Measurements from ENCODE around the gene NUP214.
A peak's percentile ranks its signal among the peaks of the same experiment; 100 is the strongest.
"Not testable (repeated sequence)": the region's sequence is repeated elsewhere in the genome, so short reads cannot be mapped to it uniquely, and the experiment has no call there.

Gene NUP214

DNA sequence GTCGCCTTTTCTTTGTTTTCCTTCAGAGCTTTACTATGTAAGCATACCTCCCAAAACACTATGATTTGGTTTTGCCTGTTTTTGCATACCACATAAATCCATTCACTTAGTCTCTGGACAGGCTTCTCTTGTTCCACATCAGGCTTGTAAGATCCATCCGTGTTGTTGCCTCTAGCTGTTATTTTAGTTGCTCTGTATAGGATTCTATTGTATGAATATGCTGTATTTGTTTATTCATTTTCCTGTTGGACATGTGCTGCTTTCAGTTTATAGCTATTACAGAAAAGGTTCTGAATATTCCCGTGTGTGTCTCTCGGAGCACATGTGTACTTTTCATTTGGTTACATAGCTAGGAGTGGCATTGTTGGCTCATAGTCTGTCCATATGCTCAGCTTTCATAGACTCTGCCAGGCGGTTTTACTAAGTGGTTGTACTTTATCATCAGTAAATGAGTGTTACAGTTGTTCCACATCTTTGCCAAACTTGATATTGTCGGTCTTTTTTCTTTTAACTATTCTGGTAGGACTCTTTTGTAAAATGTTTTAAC lies 41.8 kb downstream of the NUP214 start:
- no peak for DNase-seq

DNA sequence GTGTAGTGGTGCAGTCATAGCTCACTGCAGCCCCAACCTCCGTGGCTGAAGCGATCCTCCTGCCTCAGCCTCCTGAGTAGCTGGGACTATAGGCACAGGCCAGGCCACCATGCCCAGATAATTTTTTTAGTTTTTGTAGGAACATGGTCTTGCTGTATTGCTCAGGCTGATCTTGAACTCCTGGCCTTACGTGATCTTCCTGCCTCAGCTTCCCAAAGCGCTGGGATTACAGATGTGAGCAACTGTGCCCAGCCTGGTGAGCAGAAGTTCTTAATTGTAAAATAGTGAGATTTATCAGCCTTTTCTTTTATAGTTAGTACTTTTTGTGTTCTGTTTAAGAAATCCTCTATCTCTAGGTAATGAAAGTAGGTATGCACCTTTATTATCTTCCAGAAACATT lies 42.5 kb downstream of the NUP214 start:
- no peak for DNase-seq

DNA sequence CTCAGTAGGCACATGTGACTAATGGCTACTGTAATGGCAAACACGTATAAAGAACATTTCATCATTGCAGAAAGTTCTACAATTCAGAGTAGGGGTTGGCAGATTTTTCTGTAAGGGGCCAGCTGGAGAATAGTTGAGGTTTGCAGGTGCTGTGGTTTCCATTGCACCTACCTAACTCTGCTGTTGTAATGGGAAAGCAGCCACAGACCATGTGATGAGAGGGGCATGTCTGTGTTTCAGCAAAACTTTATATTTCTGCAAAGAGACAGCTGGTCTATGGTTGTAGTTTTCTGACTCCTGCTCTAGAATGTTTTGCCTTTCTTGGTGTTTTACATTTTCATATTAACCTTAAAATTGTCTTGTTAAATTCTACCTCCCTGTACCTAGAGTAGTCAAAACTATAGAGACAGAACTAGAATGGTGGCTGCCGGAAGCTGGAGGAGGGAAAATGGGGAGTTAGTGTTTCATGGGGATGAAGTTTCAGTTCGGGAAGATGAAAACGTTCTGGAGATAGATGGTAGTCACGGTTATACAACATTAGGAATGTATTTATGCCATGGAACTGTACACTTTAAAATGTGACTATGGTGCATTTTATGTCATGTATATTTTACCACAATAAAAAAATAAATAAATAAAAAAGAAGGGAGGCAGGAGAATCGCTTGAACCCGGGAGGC lies 44.3 kb downstream of the NUP214 start:
- DNase-seq: no peak

DNA sequence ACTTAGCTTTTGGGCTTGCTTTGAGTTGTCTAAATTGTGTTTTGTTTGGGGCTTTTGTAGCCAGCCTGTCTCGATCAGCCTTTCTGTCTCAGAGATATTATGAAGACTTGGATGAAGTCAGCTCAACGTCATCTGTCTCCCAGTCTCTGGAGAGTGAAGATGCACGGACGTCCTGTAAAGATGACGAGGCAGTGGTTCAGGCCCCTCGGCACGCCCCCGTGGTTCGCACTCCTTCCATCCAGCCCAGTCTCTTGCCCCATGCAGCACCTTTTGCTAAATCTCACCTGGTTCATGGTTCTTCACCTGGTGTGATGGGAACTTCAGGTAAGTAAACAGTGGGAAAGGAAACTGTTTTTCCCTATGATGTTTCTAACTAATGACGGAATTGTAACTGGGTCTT lies 48.6 kb downstream of the NUP214 start:
- DNase-seq: no peak

DNA sequence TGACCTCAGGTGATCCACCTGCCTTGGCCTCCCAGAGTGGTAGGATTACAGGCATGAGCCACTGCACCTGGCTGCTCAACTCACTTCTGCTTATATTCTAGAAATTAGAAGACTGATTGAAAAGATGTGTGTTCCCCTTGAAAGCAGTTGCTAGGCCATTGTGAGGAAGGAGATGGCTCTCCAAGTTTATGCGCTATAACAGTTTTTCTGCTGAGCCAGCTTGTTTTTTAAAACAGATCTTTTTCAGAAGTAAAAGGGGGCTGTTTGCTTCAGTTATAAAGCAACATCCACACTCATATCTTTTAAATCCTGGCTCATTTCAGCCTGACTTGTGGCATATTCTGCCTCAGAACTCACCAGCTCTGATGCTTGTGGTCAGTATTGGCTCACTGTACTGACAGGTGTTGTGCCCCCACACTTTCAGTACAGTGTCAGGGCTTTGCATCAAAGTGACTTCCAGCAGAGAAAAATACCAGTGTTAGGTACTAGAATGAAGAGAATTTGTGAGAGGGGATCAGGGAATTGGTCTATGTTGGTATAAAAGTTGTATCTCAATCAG lies 49.4 kb downstream of the NUP214 start:
- no peak for DNase-seq

DNA sequence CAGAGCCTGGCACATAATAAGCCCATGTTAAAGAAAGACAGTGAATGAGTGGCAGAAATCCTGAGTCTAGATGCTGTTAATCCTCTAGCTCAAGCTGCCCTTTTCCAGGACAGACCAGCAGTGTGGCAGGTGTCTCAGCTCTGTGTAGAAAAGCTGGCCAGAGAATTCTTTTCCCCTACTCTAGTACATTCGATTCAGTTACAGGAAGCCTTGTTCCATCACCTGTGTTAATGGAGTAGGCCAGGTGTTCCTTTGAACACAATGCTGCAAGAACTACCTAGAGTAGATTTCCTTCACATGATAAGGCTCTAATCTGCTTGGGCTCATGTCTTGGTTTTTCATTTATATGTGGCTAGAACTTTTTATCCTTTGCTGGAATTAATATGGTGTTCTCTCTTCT lies 52.5 kb downstream of the NUP214 start:
- DNase-seq: no peak

DNA sequence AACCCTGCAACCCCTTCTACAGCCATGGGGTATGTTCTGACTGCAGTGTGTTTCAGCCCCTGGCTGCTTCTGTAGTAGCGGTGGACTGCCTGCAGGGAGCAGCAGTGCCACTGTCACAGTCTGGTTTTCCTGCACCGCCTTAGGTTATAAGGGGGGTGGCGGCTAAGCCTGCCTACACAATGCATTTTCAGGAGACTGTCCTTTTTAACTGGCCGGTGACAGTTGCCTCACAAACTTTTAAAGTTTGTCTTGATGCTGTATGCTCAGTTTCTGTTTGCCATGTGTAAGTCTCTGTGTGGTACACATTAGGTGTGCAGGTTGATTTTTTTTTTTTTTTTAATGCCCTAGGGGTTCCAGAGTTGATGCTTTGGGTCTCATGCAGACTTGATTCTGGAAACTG lies 53.0 kb downstream of the NUP214 start:
- DNase-seq: peak; percentile 74

DNA sequence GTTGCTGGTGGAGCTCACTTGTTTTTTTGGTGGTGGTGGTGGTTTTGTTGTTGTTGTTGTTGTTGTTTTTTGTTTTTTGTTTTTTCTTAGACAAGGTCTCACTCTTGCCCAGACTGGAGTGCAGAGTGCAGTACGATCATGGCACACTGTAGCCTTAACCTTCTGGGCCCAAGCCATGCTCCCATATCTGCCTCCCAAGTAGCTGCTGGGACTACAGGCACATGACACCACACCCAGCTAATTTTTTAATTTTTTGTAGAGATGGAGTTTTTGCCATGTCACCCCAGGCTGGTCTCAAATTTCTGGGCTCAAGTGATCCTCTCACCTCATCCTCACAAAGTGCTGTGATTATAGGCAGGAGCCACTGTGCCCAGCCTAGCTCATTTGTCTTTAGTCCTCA lies 53.5 kb downstream of the NUP214 start:
- DNase-seq: no peak

DNA sequence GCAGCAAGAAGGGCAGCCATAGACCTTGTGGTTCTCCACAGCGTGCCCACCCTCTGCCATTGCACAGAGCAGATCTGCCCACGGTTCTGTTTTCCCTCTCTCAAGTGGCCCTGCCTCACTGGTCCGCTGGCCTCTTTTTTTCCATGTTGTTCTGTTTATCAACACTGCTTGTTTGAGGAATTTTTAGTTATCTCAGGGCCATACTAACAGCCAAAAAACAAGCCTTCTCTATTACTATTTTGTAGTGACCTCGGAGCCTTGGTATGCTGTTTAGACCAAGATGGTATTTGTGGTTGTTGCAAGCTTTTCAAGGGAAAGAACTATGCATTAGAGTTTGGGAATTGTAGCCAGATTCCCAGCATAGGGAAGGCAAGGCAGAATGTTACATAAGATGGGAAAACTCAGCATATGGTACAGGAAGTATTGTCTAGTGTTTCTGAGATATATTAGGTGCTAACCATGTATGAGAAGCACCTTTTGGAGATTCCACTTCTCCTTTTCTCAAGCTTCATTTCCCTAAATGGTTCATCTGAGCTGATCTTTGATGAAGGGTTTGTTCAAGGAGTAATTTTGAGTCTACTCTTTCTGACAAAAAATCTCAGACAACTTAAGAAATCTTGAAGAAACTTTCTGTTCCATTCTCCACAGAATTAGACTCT lies 54.3 kb downstream of the NUP214 start:
- DNase-seq: peak; percentile 92

DNA sequence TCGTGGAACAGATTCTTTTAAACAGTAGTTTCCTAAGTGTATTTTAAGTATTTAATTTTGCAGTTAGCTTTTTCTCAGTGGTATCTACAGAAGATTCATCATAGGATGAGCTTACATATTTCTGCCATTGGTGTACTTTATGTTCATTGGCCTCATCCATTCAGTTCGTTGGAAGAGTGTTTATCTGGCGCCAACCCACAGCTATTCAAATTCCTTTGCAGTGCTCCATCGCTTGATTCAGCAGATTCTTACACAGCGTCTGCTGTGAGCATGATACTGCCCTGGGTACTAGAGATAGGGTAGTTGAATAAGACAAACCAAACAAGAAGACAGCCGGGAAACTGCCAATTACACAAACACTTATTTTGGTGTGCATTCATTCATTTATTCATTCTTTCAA lies 55.1 kb downstream of the NUP214 start:
- peak; percentile 96 for DNase-seq

DNA sequence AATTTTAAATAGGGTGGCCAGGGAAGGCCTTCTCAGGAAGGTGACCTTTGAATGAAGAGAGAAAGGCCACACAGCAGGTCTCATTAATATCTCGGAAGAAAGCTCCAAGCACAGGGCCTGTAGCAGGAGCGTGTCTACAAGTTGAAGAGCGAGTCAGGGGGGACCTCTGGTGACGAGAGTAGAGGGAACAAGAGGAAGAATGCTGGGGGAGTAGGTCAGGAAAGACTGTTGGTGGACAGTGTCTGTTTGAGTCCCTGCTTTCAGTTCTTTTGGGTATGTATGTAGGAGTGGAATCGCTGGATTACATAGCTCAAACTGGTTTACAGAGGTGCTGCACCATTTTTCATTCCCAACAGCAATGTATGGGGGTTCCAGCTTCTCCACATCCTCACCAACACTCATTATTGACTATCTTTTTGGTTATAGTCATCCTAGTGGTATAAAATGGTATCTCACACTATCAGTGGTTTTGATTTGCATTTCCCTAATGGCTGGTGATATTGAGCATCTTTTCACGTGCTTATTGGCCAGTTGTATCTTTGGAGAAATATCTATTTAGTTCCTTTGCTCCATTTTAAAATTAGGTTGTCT lies 55.8 kb downstream of the NUP214 start:
- no peak for DNase-seq

DNA sequence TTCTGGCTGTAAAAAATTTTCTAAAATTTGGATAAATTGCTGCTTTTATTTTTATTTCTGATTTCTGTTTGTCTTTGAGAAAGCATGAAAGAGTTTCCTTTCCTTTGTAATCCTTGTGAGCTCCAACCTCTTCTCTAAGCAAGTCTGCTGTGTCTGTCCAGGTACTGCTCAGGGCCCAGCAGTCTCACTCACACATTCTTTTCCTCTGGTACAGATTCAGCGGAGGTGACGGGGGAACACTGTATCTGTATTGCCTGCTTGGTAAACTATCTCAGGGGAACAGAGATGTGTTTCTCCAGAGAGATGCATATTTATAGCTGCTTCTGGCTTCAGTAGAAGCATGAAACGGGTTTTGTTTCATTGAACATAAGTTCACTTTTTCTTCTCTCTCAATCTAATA lies 60.5 kb downstream of the NUP214 start:
- DNase-seq: no peak

DNA sequence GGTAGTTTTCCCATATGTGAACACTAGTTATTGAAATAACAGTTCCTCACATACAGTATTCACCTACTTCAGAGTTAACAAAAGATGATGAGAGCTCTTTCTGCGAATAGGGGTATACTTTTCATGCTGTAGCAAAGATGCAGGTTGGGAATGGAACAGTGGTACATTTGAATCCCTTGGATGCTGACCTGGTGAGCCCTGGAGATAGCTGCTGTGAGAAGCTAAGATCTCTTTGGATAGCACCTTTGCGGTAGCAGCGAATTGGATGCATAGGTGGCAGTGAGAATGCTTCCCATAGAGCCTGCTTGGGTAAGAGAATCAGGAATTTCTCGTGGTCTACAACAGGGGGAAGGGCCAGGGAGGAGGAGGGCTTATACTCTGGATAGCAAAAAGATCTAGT lies 61.2 kb downstream of the NUP214 start:
- DNase-seq: no peak

DNA sequence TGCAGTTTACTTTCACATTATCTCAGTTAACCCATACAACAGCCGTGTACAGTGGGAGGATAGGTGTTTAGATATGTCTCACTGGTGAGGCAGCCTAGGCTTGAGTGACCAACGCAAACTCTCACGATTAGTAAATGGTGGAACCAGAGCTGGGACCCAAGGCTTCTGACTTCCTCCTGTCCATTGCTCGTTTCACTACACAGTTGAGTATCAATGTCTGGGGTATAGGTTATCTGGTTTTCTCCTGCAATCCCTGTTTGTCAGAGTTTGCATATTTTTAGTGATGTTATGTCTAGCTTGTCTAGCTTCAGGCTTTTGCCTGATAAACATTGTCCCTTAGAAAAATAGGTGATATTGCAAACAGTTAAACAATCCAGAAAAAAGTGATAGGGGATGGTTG lies 62.6 kb downstream of the NUP214 start:
- no peak for DNase-seq

DNA sequence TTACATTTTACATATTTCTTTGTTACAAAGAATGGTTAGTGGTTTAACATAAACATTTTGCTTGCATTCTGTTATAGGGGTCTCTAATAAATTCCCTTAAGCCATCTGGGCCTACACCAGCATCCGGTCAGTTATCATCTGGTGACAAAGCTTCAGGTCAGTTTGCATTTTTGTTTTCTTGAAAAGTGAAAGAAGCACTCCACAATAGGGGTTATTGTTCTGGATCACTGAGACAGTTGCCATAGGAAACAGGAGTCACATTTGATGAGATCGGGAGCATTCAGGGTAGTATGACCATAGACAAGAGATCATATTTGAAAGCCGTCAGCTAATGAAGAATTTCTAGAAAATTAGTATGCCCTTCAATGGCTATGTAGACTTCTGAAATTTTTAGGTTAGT lies 63.6 kb downstream of the NUP214 start:
- DNase-seq: no peak

DNA sequence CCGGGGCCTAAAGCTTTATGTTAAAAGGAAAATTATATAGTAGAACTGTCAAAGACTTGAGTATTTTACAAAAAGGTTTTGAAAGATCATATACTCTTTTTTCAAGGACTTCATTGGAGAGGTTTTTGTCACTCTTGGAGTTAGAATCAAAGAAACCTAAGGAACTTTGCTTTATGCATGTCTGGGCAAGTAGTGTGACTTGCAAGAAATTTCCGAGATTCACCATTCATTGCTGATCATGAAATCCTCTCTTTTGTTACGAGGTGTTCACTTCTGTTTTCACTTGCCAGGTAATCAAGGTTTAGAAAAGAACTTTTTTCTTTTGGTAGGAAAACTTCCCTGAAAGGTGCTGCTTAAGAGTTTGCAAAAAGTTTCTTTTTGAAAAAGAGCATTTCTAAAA lies 64.8 kb downstream of the NUP214 start:
- no peak for DNase-seq

DNA sequence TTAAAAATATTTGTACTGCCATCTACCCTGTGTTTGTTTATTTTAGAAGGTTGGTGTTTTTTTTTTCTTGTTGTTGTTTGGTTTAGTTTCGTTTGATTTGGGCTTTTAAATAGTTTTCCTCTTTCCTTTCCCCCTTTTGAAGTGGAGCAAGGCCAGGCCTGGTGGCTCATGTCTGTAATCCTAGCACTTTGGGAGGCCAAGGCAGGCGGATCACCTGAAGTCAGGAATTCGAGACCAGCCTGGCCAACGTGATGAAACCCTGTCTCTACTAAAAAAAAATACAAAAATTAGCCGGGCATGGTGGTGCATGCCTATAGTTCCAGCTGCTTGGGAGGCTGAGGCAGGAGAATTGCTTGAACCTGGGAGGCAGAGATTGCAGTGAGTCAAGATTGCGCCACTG lies 65.6 kb downstream of the NUP214 start:
- not testable (repeated sequence) for DNase-seq

DNA sequence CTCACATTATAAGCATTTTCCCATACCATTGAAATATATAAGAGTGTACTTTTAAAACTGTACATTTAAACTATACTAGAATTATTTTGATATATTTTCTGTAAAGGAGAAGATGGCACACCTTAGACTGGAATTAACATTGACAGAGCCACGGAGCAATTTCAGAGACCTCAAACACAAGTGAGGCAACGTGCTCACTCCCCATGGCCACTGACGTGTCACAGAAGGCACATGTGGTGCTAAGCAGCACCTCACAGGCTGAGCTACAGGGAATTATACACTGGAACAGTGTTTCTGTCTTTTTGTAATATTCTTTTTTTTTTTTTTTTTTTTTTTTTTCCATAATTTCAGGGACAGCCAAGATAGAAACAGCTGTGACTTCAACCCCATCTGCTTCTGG lies 66.5 kb downstream of the NUP214 start:
- no peak for DNase-seq

DNA sequence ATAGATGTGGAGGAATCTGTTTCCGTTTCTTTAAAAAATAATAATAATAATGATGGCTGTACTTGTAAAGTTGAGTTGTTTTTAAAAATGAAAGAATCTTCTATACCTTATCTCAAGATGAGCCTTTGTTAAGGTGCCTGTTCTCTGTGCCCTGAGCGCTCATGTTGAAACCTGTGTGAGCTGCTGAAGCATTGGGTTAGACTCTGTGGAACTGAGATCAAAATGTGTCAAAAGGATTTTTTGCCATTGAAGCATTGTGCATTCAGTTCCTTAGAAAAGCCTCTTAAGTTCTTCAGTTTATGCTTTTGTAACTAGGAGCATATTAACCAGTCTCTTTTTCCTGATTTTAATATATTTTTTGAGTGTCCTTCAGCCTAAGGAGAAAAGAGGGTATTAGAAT lies 67.7 kb downstream of the NUP214 start:
- DNase-seq: no peak

DNA sequence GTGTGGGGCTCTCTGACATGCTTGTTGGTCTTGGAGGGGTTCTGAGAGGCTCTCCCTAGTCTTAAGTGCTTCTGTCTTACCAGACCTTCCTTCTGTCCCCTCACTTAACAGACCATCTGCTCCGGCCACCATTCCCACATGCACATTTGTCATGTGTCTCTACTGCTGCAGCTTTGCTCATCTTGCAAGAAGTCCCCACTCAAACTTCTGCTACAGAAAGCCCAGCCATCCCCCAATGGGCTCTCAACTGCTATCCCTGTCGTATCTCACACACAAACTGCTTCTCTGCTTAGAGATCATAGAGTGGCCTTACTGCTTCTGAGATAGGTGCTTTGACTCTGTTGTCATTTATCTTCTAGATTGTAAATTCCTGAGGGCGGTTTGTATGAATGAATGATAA lies 69.4 kb downstream of the NUP214 start:
- DNase-seq: no peak

DNA sequence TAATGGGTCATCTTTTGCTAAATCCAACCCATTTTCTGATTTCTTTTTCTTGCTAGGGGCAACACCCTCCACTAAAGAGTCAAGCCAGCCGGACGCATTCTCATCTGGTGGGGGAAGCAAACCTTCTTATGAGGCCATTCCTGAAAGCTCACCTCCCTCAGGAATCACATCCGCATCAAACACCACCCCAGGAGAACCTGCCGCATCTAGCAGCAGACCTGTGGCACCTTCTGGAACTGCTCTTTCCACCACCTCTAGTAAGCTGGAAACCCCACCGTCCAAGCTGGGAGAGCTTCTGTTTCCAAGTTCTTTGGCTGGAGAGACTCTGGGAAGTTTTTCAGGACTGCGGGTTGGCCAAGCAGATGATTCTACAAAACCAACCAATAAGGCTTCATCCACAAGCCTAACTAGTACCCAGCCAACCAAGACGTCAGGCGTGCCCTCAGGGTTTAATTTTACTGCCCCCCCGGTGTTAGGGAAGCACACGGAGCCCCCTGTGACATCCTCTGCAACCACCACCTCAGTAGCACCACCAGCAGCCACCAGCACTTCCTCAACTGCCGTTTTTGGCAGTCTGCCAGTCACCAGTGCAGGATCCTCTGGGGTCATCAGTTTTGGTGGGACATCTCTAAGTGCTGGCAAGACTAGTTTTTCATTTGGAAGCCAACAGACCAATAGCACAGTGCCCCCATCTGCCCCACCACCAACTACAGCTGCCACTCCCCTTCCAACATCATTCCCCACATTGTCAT lies 72.0 kb downstream of the NUP214 start:
- DNase-seq: no peak

DNA sequence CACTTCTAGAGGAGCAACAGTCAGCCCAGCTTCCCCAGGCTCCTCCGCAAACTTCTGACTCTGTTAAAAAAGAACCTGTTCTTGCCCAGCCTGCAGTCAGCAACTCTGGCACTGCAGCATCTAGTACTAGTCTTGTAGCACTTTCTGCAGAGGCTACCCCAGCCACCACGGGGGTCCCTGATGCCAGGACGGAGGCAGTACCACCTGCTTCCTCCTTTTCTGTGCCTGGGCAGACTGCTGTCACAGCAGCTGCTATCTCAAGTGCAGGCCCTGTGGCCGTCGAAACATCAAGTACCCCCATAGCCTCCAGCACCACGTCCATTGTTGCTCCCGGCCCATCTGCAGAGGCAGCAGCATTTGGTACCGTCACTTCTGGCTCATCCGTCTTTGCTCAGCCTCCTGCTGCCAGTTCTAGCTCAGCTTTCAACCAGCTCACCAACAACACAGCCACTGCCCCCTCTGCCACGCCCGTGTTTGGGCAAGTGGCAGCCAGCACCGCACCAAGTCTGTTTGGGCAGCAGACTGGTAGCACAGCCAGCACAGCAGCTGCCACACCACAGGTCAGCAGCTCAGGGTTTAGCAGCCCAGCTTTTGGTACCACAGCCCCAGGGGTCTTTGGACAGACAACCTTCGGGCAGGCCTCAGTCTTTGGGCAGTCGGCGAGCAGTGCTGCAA lies 72.8 kb downstream of the NUP214 start:
- no peak for DNase-seq

DNA sequence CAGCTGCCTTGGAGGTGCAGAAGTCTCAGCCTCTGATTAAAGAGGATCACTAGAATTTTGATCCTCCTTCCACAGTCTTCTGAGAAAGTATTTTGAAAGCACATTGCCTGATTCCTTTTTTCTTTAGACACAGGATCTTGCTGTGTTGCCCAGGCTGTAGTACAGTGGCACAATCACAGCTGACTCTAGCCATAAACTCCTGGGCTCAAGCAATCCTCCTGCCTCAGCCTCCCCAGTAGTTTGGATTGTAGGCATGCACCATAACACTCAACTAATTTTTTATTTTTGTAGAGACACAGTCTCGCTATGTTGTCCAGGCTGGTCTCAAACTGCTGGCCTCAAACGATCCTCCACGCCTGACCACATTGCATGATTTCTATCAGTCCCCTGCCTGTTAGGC lies 76.5 kb downstream of the NUP214 start:
- no peak for DNase-seq

Measured in EL (cell line).